Caco-2 (cell line): ENCODE measurements around the gene IRF2. TPM values are rescaled to one million over a fixed set of nuclear protein-coding genes. Genes with fewer than 3 reads are reported as not detected.

Source experiments
- BruUV-seq: library from RNA; stranded (reverse); fragments of 400-500 nt; replicated peaks from 2 replicates; lab custom pipeline; 2021; lab: Mats Ljungman, UMichigan
- CTCF ChIA-PET: fragments of 300-600 bp; sonication (Branson Sonifier 250); formaldehyde crosslinking; loops from one replicate; lab custom pipeline; 2022; ENCODE audit warnings: antibody characterized with exemption; lab: Charles Lee
- POLR2A ChIA-PET: fragments of 300-600 bp; sonication (Branson Sonifier 250); formaldehyde crosslinking; loops from one replicate; lab custom pipeline; 2022; ENCODE audit warnings: antibody characterized with exemption; lab: Charles Lee
- DNase-seq, 2 experiments: peaks; one replicate each; pipeline versions ENCODE4 v3.0.0 to v3.0.0-alpha.2; 2020 to 2022
- H3K27me3 ChIP-seq: replicated peaks from 2 replicates; pipeline ENCODE4 v1.6.0; 2011; ENCODE audit warnings: low read length; ENCODE audit not compliant: control insufficient read depth, insufficient read depth
- H3K36me3 ChIP-seq: 2 replicates; pipeline ENCODE4 v1.5.1; 2011; ENCODE audit warnings: low read length; ENCODE audit not compliant: control insufficient read depth, insufficient read depth
- H3K4me1 ChIP-seq: fragments of 250-450 bp; sonication (Bioruptor Pico); 2 replicates; pipeline ENCODE4 v1.5.1; 2020; ENCODE audit warnings: mild to moderate bottlenecking
- H3K4me3 ChIP-seq: 2 replicates; pipeline ENCODE4 v1.5.1; 2011; ENCODE audit warnings: low read depth, mild to moderate bottlenecking, control low read depth, low read length
- H3K9me3 ChIP-seq: fragments of 250-450 bp; sonication (Bioruptor Pico); 2 replicates; pipeline ENCODE4 v1.5.1; 2020; ENCODE audit warnings: mild to moderate bottlenecking, moderate library complexity
- H3K27ac Mint-ChIP-seq: one replicate; pipeline ENCODE4 v1.8.0; 2022; ENCODE audit warnings: mixed read lengths; ENCODE audit not compliant: unreplicated experiment
- H3K27me3 Mint-ChIP-seq: one replicate; pipeline ENCODE4 v1.8.0; 2022; ENCODE audit warnings: mixed read lengths; ENCODE audit not compliant: insufficient read depth, unreplicated experiment
- H3K36me3 Mint-ChIP-seq: one replicate; pipeline ENCODE4 v1.8.0; 2022; ENCODE audit warnings: mild to moderate bottlenecking, mixed read lengths; ENCODE audit not compliant: insufficient read depth, unreplicated experiment
- H3K4me1 Mint-ChIP-seq: one replicate; pipeline ENCODE4 v1.8.0; 2022; ENCODE audit warnings: low read depth, mixed read lengths; ENCODE audit not compliant: unreplicated experiment
- H3K4me3 Mint-ChIP-seq: one replicate; pipeline ENCODE4 v1.8.0; 2022; ENCODE audit warnings: mild to moderate bottlenecking, moderate library complexity, mixed read lengths; ENCODE audit not compliant: unreplicated experiment
- H3K9me3 Mint-ChIP-seq: one replicate; pipeline ENCODE4 v1.8.0; 2022; ENCODE audit warnings: mixed read lengths; ENCODE audit not compliant: unreplicated experiment
- intact Hi-C: fragments of 100-400 bp; cut with micrococcal nuclease; formaldehyde crosslinking; loops from one replicate; pipeline ENCODE4 v1.10.0; 2022; ENCODE audit not compliant: unreplicated experiment
- total RNA-seq: library from RNA; stranded (reverse); gene quantifications from 2 replicates; pipeline ENCODE4 v1.2.3, GENCODE V29; 2022
- TF ChIP-seq, protein P1 (sequence below), 2 experiments: fragments of 200-600 bp in 1 of 2; IDR thresholded peaks; 1 replicate in 1 of 2; 2 replicates in 1 of 2; pipeline versions ENCODE4 v1.5.1 to v1.8.0; 2011 to 2022; ENCODE audit warnings: antibody characterized with exemption in 1 of 2, control low read depth in 1 of 2, inconsistent platforms in 1 of 2, low read depth in 1 of 2, low read length in 1 of 2, mild to moderate bottlenecking in 1 of 2, moderate library complexity in 1 of 2; ENCODE audit not compliant: insufficient read depth in 1 of 2, severe bottlenecking in 1 of 2, unreplicated experiment in 1 of 2

The IRF2 gene
- total RNA-seq, 1 experiment from 2014 or later: 9.2 TPM

DNA sequence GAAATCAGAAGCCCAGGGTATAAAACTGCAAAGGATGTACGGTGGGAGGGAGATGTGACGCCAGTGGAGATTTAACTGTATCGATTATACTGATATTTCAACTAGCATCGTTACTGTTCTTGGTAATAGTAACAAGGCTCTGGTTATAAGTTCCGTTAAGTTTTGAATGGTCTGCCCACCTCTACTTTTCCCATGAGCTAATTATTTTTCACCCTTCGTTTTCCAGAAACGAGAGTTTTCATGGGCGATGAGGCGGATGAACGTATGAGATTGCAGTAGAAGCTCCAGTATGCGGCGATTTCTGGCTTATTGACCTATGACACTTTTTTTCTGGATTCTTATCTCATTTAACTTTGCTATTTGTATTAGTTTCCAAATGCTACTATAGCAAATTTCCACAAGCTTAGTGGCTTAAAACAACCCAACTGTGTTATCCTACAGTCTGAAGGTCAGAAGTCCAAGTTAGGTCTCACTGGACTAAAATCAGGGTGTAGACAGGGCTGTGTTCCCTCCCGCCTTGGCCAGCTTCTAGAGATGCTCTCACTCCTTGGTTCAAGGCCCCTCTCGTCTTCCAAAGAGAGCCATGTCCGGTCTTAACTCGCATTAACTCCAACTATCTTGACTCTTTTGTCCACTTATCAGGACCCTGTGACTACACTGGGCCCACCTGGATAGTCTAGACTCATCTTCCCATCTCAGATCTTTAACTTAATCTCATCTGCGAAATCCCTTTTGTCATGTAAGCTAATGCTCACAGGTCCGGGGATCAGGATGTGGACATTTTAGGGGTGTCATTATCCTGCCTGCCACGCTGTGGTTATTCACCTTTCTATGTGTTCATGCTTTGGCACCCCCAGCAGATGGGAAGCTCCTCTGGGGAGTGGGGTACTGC is 122.5 kb downstream of the IRF2 start:
- ChIA-PET CTCF (no interaction called here), POLR2A (no interaction called here)
- no TSS peak for BruUV-seq
- H3K9me3 ChIP-seq: no peaks in the 10 kb centered on the region
- Mint-ChIP-seq H3K27ac (peak overlapping the region; percentile 77), H3K4me3 (no peak overlapping the region), H3K9me3 (no peaks in the 10 kb centered on the region), H3K4me1 (peaks cover 31% of the 10 kb centered on the region), H3K27me3 (no peaks in the 10 kb centered on the region), H3K36me3 (peaks cover 6% of the 10 kb centered on the region)
- H3K4me3 ChIP-seq: no peak overlapping the region
- intact Hi-C loops: no loop called here
- TF ChIP-seq, protein P1, sequence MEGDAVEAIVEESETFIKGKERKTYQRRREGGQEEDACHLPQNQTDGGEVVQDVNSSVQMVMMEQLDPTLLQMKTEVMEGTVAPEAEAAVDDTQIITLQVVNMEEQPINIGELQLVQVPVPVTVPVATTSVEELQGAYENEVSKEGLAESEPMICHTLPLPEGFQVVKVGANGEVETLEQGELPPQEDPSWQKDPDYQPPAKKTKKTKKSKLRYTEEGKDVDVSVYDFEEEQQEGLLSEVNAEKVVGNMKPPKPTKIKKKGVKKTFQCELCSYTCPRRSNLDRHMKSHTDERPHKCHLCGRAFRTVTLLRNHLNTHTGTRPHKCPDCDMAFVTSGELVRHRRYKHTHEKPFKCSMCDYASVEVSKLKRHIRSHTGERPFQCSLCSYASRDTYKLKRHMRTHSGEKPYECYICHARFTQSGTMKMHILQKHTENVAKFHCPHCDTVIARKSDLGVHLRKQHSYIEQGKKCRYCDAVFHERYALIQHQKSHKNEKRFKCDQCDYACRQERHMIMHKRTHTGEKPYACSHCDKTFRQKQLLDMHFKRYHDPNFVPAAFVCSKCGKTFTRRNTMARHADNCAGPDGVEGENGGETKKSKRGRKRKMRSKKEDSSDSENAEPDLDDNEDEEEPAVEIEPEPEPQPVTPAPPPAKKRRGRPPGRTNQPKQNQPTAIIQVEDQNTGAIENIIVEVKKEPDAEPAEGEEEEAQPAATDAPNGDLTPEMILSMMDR (IDR thresholded peaks at IDR 0.05; ENCODE audit: insufficient read depth in 1 of 2, low read depth in 1 of 2, low read length in 1 of 2, severe bottlenecking in 1 of 2, unreplicated experiment in 1 of 2): no peak
- H3K4me1 ChIP-seq: peaks cover 33% of the 10 kb centered on the region
- DNase-seq: no peak
- no peaks in the 10 kb centered on the region for H3K36me3 ChIP-seq
- H3K27me3 ChIP-seq: no peaks in the 10 kb centered on the region

GRCh38 chr4:184350964-184351363 is 123.4 kb downstream of the IRF2 start:
- ChIA-PET CTCF (no interaction called here), POLR2A (no interaction called here)
- peaks cover 6% of the 10 kb centered on the region for H3K36me3 Mint-ChIP-seq
- no peak overlapping the region for H3K4me3 ChIP-seq
- no TSS peak for BruUV-seq
- peaks cover 31% of the 10 kb centered on the region for H3K4me1 Mint-ChIP-seq
- intact Hi-C loops: no loop called here
- TF ChIP-seq, protein P1 (IDR thresholded peaks at IDR 0.05; ENCODE audit: insufficient read depth in 1 of 2, low read depth in 1 of 2, low read length in 1 of 2, severe bottlenecking in 1 of 2, unreplicated experiment in 1 of 2): no peak
- no peaks in the 10 kb centered on the region for H3K27me3 Mint-ChIP-seq
- DNase-seq: no peak
- H3K9me3 ChIP-seq: no peaks in the 10 kb centered on the region
- no peak overlapping the region for H3K4me3 Mint-ChIP-seq
- H3K4me1 ChIP-seq: peaks cover 36% of the 10 kb centered on the region
- H3K27me3 ChIP-seq: no peaks in the 10 kb centered on the region
- H3K36me3 ChIP-seq: no peaks in the 10 kb centered on the region
- no peaks in the 10 kb centered on the region for H3K9me3 Mint-ChIP-seq
- H3K27ac Mint-ChIP-seq: no peak overlapping the region

DNA sequence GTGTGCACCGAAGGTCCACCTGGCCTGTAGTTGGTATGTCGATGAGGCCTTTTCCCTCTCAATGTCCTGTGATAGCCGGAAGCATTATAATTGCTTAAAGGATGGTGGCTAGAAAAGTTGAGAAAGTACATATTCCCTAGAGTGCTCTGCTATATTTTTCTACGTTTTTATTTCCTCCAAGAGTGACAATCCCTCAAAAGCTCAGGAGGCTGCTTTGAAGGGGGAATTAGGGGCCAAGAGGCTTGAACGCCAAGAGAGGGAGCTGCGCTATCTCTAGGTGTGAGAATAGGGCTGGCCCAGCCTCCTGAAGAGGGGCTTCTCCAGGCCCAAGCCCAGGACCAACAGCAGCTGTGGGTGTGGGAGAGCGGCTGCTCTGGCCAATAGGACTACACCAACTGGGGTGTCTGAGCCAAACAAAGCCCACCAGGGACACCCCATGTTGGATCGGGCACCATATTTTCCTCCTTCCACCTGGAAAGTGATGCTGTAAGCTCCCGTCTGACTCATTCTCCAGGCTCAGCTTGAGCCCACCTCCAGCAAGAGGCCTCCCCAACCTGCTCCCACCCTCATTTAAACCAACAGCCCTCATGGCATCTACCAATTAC is 124.0 kb downstream of the IRF2 start:
- POLR2A ChIA-PET: no interaction called here
- no peak for DNase-seq

More for the DNA sequence above, 124.0 kb downstream of the IRF2 start:
- CTCF ChIA-PET: no interaction called here
- peaks cover 36% of the 10 kb centered on the region for H3K4me1 ChIP-seq
- H3K9me3 Mint-ChIP-seq: no peaks in the 10 kb centered on the region
- intact Hi-C loops: no loop called here
- H3K4me3 Mint-ChIP-seq: no peak overlapping the region
- H3K27me3 Mint-ChIP-seq: no peaks in the 10 kb centered on the region
- no peaks in the 10 kb centered on the region for H3K9me3 ChIP-seq
- peaks cover 6% of the 10 kb centered on the region for H3K36me3 Mint-ChIP-seq
- H3K4me3 ChIP-seq: no peak overlapping the region
- TF ChIP-seq, protein P1 (IDR thresholded peaks at IDR 0.05; ENCODE audit: insufficient read depth in 1 of 2, low read depth in 1 of 2, low read length in 1 of 2, severe bottlenecking in 1 of 2, unreplicated experiment in 1 of 2): no peak
- H3K27ac Mint-ChIP-seq: peak overlapping the region; percentile 94
- peaks cover 31% of the 10 kb centered on the region for H3K4me1 Mint-ChIP-seq
- H3K36me3 ChIP-seq: no peaks in the 10 kb centered on the region
- no peaks in the 10 kb centered on the region for H3K27me3 ChIP-seq
- BruUV-seq: no TSS peak
